Retinal pigment epithelial cell (primary cell): ENCODE data around the gene SDCCAG8.

ENCODE experiments used
- DNase-seq: peaks from one replicate; pipeline ENCODE4 v3.0.0-alpha.2; 2010; ENCODE audit warnings: low read depth
- H3K4me3 ChIP-seq: 2 replicates; pipeline ENCODE4 v1.5.1; 2011; ENCODE audit warnings: mild to moderate bottlenecking, low read length, control low read depth, moderate library complexity
- CTCF ChIP-seq: conservative IDR thresholded peaks from 2 replicates; pipeline ENCODE4 v1.5.1; 2011; ENCODE audit warnings: low read depth, low read length, control low read depth, inconsistent platforms

SDCCAG8 gene

GRCh38 chr1:243461700-243462099, 205.9 kb downstream of the SDCCAG8 start:
- no peak for TF ChIP-seq CTCF
- DNase-seq, result no peak
- no peak overlapping the region for H3K4me3 ChIP-seq

GRCh38 chr1:243462929-243463697, 207.3 kb downstream of the SDCCAG8 start:
- no peak for TF ChIP-seq CTCF
- no peak overlapping the region for H3K4me3 ChIP-seq
- DNase-seq, result no peak

GRCh38 chr1:243465081-243465480, 209.2 kb downstream of the SDCCAG8 start:
- no peak for TF ChIP-seq CTCF
- no peak for DNase-seq
- no peak overlapping the region for H3K4me3 ChIP-seq

GRCh38 chr1:243465738-243466137, 209.9 kb downstream of the SDCCAG8 start:
- no peak overlapping the region for H3K4me3 ChIP-seq
- no peak for TF ChIP-seq CTCF
- no peak for DNase-seq

- no peak for DNase-seq
- no peak overlapping the region for H3K4me3 ChIP-seq
- TF ChIP-seq CTCF, result no peak
These were observed 213.7 kb downstream of the SDCCAG8 start for GRCh38 chr1:243469497-243469896.

GRCh38 chr1:243470502-243470901, 214.7 kb downstream of the SDCCAG8 start:
- DNase-seq, result no peak
- no peak overlapping the region for H3K4me3 ChIP-seq
- no peak for TF ChIP-seq CTCF

GRCh38 chr1:243471026-243471685, 215.3 kb downstream of the SDCCAG8 start:
- H3K4me3 ChIP-seq, result no peak overlapping the region
- TF ChIP-seq CTCF, result no peak
- no peak for DNase-seq
